SH-SY5Y (cell line): ENCODE data around the gene COPB2.

Source experiments
- GATA2 ChIP-seq: IDR thresholded peaks from 2 replicates; pipeline ENCODE4 v1.6.1; 2011; ENCODE audit warnings: mild to moderate bottlenecking, low read depth, low read length
- GATA3 ChIP-seq: IDR thresholded peaks from 2 replicates; pipeline ENCODE4 v1.6.1; 2011; ENCODE audit warnings: low read depth, mild to moderate bottlenecking, low read length, moderate library complexity

GRCh38 chr3:139377378-139377777, 12.1 kb downstream of the COPB2 start:
- TF ChIP-seq GATA3 (no peak), GATA2 (no peak)
